Activated B cell treated with CpG ODN at 0.5 μM for 24 hours (primary cell): Measurements from ENCODE around the gene CDK8. TPM values are rescaled to one million over a fixed set of nuclear protein-coding genes. Genes with fewer than 3 reads are reported as not detected.

Experiments used
- ATAC-seq: fragments of 200-7000 bp; cut with Tn5 transposase; one replicate; pipeline ENCODE4 v1.10.0; 2021; ENCODE audit warnings: low read depth, mild to moderate bottlenecking, moderate library complexity
- CTCF ChIA-PET: fragments of 350-600 bp; sonication (Branson Sonifier 250); formaldehyde crosslinking; loops from one replicate; lab custom pipeline; 2021; ENCODE audit warnings: antibody characterized with exemption; lab: Charles Lee
- POLR2A ChIA-PET: fragments of 350-600 bp; sonication (Branson Sonifier 250); formaldehyde crosslinking; loops from one replicate; lab custom pipeline; 2021; ENCODE audit warnings: antibody characterized with exemption; lab: Charles Lee
- DNase-seq: peaks from one replicate; pipeline ENCODE4 v3.0.0; 2022
- H3K27ac Mint-ChIP-seq: one replicate; pipeline ENCODE4 v1.8.0; 2020; ENCODE audit warnings: mixed read lengths
- H3K27me3 Mint-ChIP-seq: one replicate; pipeline ENCODE4 v1.8.0; 2021; ENCODE audit warnings: mixed read lengths
- H3K36me3 Mint-ChIP-seq: one replicate; pipeline ENCODE4 v1.8.0; 2021; ENCODE audit warnings: low read depth, mixed read lengths
- H3K4me1 Mint-ChIP-seq: one replicate; pipeline ENCODE4 v1.8.0; 2021; ENCODE audit warnings: mixed read lengths
- H3K4me3 Mint-ChIP-seq: one replicate; pipeline ENCODE4 v1.8.0; 2020; ENCODE audit warnings: mild to moderate bottlenecking, mixed read lengths
- H3K9me3 Mint-ChIP-seq: one replicate; pipeline ENCODE4 v1.8.0; 2020; ENCODE audit warnings: mixed read lengths
- intact Hi-C: fragments of 100-400 bp; cut with micrococcal nuclease; formaldehyde crosslinking; loops from one replicate; pipeline ENCODE4 v1.15.1; 2024
- total RNA-seq: library from RNA; stranded (reverse); gene quantifications from 2 replicates; pipeline ENCODE4 v1.2.3, GENCODE V29; 2022
- TF ChIP-seq, protein P1 (sequence below): fragments of 200-600 bp; IDR thresholded peaks from one replicate; pipeline ENCODE4 v1.8.0; 2022; ENCODE audit warnings: antibody characterized with exemption, mild to moderate bottlenecking

Gene CDK8
- total RNA-seq, 1 donor from 2014 or later = 12.8 TPM

DNA sequence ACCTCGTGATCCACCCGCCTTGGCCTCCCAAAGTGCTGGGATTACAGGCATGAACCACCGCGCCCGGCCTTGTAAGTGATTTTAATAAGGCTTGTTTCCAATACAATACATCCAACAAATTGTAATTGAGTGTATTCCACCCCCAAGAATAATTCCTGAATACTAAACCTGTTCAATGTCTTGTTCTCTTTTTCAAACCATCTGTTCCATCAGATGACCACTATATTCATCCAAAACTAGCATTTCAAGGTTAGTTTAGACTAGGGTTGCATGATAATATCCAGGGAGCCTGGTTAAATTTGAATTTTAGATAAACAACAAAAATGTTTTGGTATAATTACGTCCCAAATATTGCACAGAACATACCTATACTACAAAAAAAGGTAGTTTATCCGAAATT lies 168.1 kb downstream of the CDK8 start:
- intact Hi-C loops = no loop called here
- POLR2A ChIA-PET = no interaction called here
- no peak for ATAC-seq

GRCh38 chr13:26423629-26424028 lies 169.7 kb downstream of the CDK8 start:
- ChIA-PET POLR2A (interaction anchor here (0.6 kb wide), 1 partner anchor 97 kb away, joined by 4 read pairs; no protein-coding TSS in a partner anchor), CTCF (no interaction called here)
- peaks cover 14% of the 10 kb centered on the region for H3K27me3 Mint-ChIP-seq
- H3K4me1 Mint-ChIP-seq = no peaks in the 10 kb centered on the region
- intact Hi-C loops = no loop called here
- no peak overlapping the region for H3K4me3 Mint-ChIP-seq
- ATAC-seq = no peak
- H3K9me3 Mint-ChIP-seq = no peaks in the 10 kb centered on the region
- no peaks in the 10 kb centered on the region for H3K36me3 Mint-ChIP-seq
- DNase-seq = no peak
- no peak overlapping the region for H3K27ac Mint-ChIP-seq
- TF ChIP-seq, protein P1, sequence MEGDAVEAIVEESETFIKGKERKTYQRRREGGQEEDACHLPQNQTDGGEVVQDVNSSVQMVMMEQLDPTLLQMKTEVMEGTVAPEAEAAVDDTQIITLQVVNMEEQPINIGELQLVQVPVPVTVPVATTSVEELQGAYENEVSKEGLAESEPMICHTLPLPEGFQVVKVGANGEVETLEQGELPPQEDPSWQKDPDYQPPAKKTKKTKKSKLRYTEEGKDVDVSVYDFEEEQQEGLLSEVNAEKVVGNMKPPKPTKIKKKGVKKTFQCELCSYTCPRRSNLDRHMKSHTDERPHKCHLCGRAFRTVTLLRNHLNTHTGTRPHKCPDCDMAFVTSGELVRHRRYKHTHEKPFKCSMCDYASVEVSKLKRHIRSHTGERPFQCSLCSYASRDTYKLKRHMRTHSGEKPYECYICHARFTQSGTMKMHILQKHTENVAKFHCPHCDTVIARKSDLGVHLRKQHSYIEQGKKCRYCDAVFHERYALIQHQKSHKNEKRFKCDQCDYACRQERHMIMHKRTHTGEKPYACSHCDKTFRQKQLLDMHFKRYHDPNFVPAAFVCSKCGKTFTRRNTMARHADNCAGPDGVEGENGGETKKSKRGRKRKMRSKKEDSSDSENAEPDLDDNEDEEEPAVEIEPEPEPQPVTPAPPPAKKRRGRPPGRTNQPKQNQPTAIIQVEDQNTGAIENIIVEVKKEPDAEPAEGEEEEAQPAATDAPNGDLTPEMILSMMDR = no peak

More for the DNA sequence above, 168.1 kb downstream of the CDK8 start:
- no peaks in the 10 kb centered on the region for H3K4me1 Mint-ChIP-seq
- H3K27ac Mint-ChIP-seq = no peak overlapping the region
- peaks cover 14% of the 10 kb centered on the region for H3K27me3 Mint-ChIP-seq
- H3K4me3 Mint-ChIP-seq = no peak overlapping the region
- no peaks in the 10 kb centered on the region for H3K9me3 Mint-ChIP-seq
- TF ChIP-seq, protein P1 = no peak
- DNase-seq = no peak
- H3K36me3 Mint-ChIP-seq = no peaks in the 10 kb centered on the region
- CTCF ChIA-PET = no interaction called here

DNA sequence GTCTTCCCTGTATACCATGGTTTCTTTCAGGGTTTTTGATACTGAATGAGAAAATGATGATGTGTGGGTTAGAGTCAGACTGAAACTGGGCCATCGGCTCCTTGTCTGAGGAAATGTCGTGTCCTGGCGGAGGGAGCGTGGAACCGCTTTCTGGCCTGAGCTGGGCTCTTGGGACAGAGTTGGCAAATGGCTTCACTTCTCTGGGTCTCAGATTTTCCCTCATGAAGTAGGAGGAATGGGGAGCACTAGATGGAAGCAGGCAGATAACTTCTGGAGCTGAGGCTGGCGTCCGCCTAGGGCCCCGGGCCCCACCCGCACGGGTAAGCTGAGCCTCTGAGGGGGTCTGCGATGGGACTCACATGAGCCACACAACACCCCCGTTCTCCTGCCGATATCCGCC lies 170.3 kb downstream of the CDK8 start:
- Mint-ChIP-seq H3K27me3 (peaks cover 14% of the 10 kb centered on the region), H3K9me3 (no peaks in the 10 kb centered on the region), H3K4me3 (no peak overlapping the region), H3K36me3 (no peaks in the 10 kb centered on the region), H3K4me1 (no peaks in the 10 kb centered on the region), H3K27ac (no peak overlapping the region)
- ChIA-PET CTCF (no interaction called here), POLR2A (no interaction called here)
- ATAC-seq (no peak), DNase-seq (no peak)
- TF ChIP-seq, protein P1 = no peak
- intact Hi-C loops = no loop called here

DNA sequence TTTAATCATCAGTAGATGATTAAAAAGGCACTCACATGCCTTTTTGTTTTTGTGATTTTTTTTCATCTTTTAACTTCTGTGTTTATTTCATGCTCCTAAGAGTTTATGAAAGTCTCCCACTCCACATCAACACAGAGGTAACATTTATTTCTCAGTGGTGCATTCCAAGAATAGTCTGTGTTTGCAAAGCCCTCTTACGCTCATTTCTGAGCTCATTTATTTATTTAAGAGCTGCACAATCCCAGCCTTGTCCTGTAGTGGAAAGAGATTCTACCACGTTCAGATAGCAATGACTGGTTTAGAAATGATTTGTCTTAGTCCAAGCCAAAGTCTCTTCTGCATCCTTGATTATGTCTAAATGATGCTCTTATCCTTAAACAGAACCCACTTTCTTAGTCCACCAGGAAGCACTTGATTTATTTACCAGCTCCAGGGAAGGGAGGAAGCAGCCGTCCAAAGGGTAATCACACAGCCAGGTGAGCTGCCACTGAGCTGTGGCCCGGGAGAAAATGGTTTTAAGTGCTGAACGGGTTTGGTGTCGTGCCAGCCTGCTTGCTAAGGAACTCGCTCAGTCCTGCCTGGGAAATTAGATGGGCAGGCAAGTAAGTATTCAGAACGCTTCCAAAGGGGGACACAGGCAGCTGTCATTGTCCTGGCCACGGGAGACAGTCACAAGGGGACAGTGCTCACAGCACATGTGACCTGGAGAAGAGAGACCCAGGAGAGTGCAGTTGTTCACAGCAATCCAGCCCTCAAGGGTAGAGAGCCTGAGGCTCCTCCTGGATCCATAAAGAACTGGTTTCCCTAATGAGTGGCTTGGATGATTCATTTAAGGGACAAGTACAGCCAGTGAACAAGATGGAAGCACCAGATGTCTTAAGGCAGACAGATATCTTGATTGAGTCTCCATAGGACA lies 171.8 kb downstream of the CDK8 start:
- no peaks in the 10 kb centered on the region for H3K9me3 Mint-ChIP-seq
- intact Hi-C loops = no loop called here
- TF ChIP-seq, protein P1 = no peak
- H3K4me3 Mint-ChIP-seq = no peak overlapping the region
- ChIA-PET CTCF (no interaction called here), POLR2A (no interaction called here)
- DNase-seq (no peak), ATAC-seq (no peak)
- no peak overlapping the region for H3K27ac Mint-ChIP-seq
- H3K27me3 Mint-ChIP-seq = peaks cover 14% of the 10 kb centered on the region
- H3K4me1 Mint-ChIP-seq = no peaks in the 10 kb centered on the region
- no peaks in the 10 kb centered on the region for H3K36me3 Mint-ChIP-seq

DNA sequence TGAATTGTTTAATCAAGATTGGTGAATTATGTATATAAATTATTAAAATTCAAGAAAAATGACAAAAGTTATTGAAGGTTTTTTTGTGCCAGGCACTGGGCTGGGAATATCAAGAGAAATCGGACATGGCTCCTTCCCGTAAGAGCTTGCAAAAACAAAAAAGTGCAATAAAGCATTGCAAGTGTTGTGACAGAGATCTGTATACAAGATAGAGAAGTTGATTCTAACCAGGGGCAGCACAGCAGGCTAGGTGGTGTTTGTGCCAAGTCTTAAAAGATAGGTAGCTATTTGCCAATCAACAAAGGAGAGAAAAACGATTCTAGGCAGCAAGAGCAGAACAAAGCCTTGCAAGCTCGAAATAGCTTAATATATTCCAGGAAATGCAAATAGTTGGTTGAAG lies 179.8 kb downstream of the CDK8 start:
- DNase-seq = no peak
- ChIA-PET POLR2A (no interaction called here), CTCF (no interaction called here)
- Mint-ChIP-seq H3K9me3 (peaks cover 30% of the 10 kb centered on the region), H3K36me3 (no peaks in the 10 kb centered on the region), H3K27ac (no peak overlapping the region), H3K27me3 (peaks cover 3% of the 10 kb centered on the region), H3K4me1 (no peaks in the 10 kb centered on the region), H3K4me3 (no peak overlapping the region)
- TF ChIP-seq, protein P1 = no peak
- intact Hi-C loops = no loop called here
- no peak for ATAC-seq
